ENCODE results near the gene MTG1.
"Not testable (repeated sequence)": the region's sequence is repeated elsewhere in the genome, so short reads cannot be mapped to it uniquely, and the experiment has no call there.

The MTG1 gene

DNA sequence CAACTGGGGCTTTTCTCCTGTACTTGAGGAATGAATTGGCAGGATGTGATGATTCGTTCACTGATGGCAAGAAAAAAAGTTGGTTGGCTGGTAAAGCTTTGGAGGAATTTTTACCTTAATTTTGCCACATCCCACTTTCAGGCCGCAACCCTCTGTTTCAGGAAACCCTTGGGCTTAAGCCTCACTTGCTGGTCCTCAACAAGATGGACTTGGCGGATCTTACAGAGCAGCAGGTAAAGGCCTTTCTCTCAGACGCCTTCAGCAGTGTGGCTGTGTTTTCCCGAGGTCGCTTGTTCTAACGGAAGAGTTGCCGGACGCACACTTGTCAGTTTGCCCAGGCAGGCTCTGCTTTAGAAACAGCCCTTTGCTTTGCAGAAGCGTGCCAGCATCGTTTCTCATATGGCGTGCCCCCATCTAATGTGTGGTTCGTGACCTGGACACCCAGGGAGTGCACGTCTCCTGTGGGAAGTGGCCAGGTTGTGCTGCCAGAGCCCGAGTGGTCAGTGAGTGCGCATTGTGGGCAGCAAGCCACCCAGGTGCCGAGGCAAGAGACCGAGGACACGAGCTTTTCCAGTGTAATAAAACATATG, 2.2 kb downstream of the MTG1 start:
- H3K36me3 Mint-ChIP-seq: peaks cover 72% of the 10 kb centered on the region
- H3K27ac Mint-ChIP-seq: peak overlapping the region; percentile 76
- ATAC-seq (no peak), DNase-seq (ENCODE audit: low spot score in 2 of 2) (peak in 1 of 2 donors; percentile 46)
- H3K9me3 Mint-ChIP-seq: no peaks in the 10 kb centered on the region
- peak overlapping the region; percentile 94 for H3K4me3 Mint-ChIP-seq
- H3K4me1 Mint-ChIP-seq: peaks cover 47% of the 10 kb centered on the region

DNA sequence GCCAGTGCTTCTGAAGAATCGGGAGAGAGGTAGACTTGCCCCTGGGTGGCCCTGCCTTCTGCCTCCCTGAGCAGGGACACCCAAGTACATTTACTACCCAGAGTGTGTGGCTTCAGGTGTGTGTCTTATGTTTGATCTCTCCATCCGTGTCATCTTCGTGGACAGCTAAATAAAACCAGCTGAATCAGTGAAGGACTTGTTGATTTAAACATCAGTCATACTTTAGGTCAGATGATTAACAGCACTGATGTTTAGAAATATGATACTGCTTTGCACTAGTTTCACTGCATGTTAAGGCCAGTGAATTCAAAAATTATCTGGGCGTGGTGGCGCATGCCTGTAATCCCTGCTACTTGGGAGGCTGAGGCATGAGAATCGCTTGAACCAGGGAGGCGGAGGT, 4.0 kb downstream of the MTG1 start:
- ATAC-seq (no peak), DNase-seq (ENCODE audit: low spot score in 2 of 2) (peak in 1 of 2 donors; percentile 40)
- Mint-ChIP-seq H3K9me3 (no peaks in the 10 kb centered on the region), H3K36me3 (peaks cover 72% of the 10 kb centered on the region), H3K27ac (peak overlapping the region; percentile 40), H3K4me3 (no peak overlapping the region), H3K4me1 (peaks cover 51% of the 10 kb centered on the region)

DNA sequence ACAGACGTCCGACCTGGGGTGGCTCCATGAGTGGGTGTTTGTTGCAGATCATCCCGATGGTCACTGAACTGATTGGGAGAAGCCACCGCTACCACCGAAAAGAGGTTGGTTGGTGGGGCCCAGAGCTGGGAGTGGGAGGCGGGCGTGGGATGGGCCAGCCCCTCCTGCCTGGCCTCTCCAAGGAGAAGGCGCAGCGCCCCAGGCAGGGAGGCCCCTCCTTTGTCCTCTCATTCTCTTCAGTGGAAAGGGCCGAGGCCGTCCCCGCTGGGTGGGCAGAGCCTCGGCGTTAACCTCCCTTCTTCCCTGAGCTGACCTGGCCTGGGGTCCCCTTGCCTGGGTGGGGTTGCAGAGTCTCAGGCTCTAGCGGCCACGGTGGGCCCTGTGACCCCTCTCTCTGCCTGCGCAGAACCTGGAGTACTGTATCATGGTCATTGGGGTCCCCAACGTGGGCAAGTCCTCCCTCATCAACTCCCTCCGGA, 5.2 kb downstream of the MTG1 start:
- Mint-ChIP-seq H3K27ac (no peak overlapping the region), H3K36me3 (peaks cover 84% of the 10 kb centered on the region), H3K4me3 (no peak overlapping the region), H3K4me1 (peaks cover 57% of the 10 kb centered on the region), H3K9me3 (no peaks in the 10 kb centered on the region)
- no peak for ATAC-seq
- DNase-seq (ENCODE audit: low spot score in 2 of 2): peak in 1 of 2 donors; percentile 45

DNA sequence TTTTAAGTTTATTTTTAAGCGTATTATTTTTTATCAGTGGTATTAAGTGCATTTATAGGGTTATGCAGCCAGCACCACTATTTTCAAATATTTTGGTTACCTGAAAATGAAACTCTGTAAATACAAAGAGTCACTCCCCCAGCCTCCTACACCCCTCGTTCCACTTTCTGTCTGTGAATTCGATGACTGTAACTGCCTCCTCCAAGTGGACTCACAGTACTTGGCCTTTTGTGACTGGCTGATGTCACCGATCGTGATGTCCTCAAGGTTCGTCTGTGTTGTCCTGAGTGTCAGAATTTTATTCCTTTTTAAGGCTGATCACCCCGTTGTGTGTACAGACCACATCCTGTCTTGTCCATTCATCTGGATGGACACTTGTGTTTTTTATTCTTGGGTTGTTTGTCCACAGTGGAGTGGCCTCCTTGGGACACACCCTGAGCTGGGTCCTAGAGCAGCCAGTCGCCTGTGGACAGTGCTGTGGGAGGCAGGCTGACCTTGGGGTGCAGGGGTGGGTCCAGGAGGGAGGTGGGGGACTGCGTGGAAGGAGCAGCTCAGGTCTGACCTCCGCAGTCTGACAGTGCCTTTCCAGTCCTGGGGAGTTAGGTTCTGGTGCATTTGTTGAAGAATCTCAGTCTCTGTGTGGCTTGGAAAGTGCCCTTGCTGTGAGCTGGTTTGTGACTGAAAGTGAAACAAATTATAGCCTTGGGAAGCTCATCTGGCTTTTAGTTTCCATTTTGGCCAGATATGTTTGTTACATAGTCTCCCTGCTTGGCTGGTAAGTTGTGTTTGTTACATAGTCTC, 6.9 kb downstream of the MTG1 start:
- peaks cover 86% of the 10 kb centered on the region for H3K36me3 Mint-ChIP-seq
- H3K27ac Mint-ChIP-seq: peak overlapping the region; percentile 83
- H3K4me1 Mint-ChIP-seq: peaks cover 53% of the 10 kb centered on the region
- DNase-seq (ENCODE audit: low spot score in 2 of 2): peak in 1 of 2 donors; percentile 53
- ATAC-seq: peak; percentile 69
- no peaks in the 10 kb centered on the region for H3K9me3 Mint-ChIP-seq
- H3K4me3 Mint-ChIP-seq: peak overlapping the region; percentile 33

DNA sequence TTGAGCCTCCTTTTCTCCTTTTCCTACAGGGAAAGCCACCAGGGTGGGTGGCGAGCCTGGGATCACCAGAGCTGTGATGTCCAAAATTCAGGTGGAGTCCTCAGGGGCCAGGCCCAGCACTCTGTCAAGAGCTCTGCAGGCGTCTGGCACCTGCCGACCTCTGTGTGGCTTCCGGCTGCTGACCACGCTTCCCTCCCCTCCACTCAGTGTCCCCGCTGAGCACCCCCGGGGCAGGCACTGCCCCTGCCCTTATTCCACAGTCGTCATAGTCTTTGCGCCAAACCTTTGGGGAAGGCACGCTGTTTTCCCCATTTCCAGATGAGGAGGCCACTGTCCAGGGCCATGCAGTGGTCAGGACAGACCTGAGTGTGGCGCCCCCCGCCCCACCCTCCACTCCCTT, 7.5 kb downstream of the MTG1 start:
- H3K27ac Mint-ChIP-seq: peak overlapping the region; percentile 83
- ATAC-seq (no peak), DNase-seq (ENCODE audit: low spot score in 2 of 2) (peak in 1 of 2 donors; percentile 47)
- H3K9me3 Mint-ChIP-seq: no peaks in the 10 kb centered on the region
- peaks cover 58% of the 10 kb centered on the region for H3K4me1 Mint-ChIP-seq
- peak overlapping the region; percentile 33 for H3K4me3 Mint-ChIP-seq
- peaks cover 89% of the 10 kb centered on the region for H3K36me3 Mint-ChIP-seq

DNA sequence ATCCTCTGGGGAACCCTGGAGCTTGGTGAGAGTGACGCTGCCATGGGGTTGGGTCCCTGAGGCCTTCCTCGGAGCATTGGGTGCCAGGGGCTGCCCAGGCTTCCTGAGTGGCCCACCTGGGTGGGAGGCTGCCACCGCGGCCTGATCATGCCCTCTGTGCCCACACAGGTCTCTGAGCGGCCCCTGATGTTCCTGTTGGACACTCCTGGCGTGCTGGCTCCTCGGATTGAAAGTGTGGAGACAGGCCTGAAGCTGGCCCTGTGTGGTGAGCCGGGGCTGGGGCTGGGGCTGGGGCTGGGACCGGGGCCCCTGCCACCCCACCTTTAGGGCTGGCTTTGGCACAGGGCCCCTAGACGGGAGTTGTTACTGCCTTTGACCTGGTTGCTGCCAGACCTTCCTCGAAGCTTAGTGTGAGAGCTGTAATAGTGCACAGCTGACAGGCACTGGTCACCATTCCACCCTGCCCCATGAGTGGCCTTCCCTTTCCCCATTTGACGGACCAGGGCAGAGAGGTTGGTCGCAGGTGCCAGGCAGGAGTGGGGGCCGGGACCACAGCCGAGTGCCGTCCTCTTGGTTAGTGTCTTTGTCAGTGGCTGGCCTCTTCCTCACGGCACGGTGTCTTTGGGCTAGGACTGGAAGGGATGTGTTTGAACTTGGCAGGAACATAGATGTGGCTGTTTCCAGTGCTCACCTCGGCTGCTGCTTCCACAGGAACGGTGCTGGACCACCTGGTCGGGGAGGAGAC, 8.2 kb downstream of the MTG1 start:
- no peak overlapping the region for H3K4me3 Mint-ChIP-seq
- H3K27ac Mint-ChIP-seq: peak overlapping the region; percentile 83
- ATAC-seq: peak; percentile 9
- H3K9me3 Mint-ChIP-seq: no peaks in the 10 kb centered on the region
- DNase-seq (ENCODE audit: low spot score in 2 of 2): peak in 1 of 2 donors; percentile 43
- H3K36me3 Mint-ChIP-seq: peaks cover 89% of the 10 kb centered on the region
- H3K4me1 Mint-ChIP-seq: peaks cover 52% of the 10 kb centered on the region

DNA sequence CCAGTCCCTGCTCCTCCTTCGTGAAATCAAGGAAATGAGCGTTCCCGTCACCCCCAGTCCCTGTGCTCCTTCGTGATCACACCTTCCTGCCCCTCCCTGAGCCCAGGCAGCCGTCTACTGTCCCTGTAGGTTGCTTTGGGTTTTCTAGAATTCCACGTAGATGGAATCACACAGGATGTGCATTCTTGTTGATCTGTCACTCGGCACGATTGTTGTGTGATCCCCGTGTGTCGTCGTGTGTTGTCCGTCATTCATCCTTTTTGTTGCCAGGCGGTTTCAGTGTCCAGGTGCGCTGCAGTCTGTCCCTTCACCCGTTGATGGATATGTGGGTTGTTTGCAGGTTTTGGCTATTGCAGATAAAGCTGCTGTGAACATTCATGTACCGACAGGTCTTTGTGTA, 9.4 kb downstream of the MTG1 start:
- DNase-seq (ENCODE audit: low spot score in 2 of 2): no peak
- ATAC-seq: no peak
- Mint-ChIP-seq H3K4me1 (peaks cover 50% of the 10 kb centered on the region), H3K9me3 (no peaks in the 10 kb centered on the region), H3K27ac (no peak overlapping the region), H3K36me3 (peaks cover 89% of the 10 kb centered on the region), H3K4me3 (no peak overlapping the region)

DNA sequence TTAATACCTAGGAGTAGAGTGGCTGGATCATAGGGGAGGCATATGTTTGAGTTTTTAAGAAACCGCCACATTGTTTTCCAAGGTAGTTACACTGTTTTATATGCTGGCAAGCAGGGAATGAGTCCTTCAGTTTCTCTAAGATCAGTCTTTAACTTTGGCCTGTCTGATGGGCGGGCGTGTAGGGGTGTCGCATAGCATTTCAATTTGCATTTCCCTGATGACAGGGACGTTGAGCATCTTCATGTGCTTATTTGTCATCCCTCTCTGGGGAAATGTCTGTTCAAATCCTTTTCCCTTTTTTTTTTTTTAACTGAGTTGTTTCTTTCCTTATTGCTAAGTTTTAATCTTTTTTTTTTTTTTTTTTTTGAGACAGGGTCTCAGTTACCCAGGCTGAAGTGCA, 9.8 kb downstream of the MTG1 start:
- H3K27ac Mint-ChIP-seq: no peak overlapping the region
- H3K4me3 Mint-ChIP-seq: no peak overlapping the region
- ATAC-seq (no peak), DNase-seq (ENCODE audit: low spot score in 2 of 2) (no peak)
- peaks cover 89% of the 10 kb centered on the region for H3K36me3 Mint-ChIP-seq
- peaks cover 54% of the 10 kb centered on the region for H3K4me1 Mint-ChIP-seq
- no peaks in the 10 kb centered on the region for H3K9me3 Mint-ChIP-seq

DNA sequence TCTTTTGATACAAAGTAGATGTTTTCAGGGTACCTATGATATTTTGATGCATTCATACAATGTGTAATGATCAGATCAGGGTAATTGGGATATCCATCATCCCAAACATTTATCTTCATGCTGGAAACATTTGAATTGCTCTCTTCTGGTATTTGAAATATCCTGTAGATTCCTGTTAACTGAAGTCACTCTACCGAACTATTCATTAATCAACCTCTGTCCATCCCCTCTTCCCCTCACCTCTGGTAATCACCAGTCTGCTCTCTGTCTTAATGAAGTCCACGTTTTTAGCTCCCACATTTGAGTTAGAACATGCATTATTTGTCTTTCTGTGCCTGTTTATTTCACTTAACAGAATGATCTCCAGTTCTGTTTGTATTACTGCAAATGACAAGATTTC, 11.3 kb downstream of the MTG1 start:
- ATAC-seq (no peak), DNase-seq (ENCODE audit: low spot score in 2 of 2) (no peak)
- Mint-ChIP-seq H3K27ac (no peak overlapping the region), H3K36me3 (peaks cover 89% of the 10 kb centered on the region), H3K9me3 (peaks cover 1% of the 10 kb centered on the region), H3K4me3 (no peak overlapping the region), H3K4me1 (peaks cover 67% of the 10 kb centered on the region)

DNA sequence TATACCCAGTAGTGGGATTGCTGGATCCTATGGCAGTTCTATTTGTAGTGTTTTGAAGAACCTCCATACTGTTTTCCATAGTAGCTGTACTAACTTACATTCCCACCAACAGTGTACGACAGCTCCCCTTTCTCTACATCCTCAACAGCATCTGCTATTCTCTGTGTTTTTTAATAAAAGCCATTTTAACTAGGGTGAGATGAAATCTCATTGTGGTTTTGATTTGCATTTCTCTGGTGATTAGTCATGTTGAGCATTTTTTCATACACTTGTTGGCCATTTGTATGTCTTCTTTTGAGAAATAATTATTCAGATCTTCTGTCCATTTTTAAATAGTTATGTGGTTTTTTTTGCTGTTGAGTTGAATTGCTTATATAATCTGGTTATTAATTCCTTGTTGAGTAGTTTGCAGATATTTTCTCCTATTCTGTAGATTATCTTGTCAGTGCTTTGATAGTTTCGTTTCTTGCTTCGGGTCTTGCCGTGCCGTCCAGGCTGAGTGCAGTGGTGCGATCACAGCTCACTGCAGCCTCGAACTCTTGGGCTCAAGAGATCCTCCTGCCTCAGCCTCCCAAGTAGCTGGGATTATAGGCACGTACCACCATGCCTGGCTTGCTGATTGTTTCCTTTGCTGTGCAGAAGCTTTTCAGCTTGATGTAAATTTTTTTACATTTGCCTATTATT, 12.0 kb downstream of the MTG1 start:
- Mint-ChIP-seq H3K36me3 (peaks cover 89% of the 10 kb centered on the region), H3K4me1 (peaks cover 61% of the 10 kb centered on the region), H3K9me3 (peaks cover 3% of the 10 kb centered on the region), H3K27ac (peak overlapping the region; percentile 65), H3K4me3 (peak overlapping the region; percentile 26)
- DNase-seq (ENCODE audit: low spot score in 2 of 2) (no peak), ATAC-seq (peak; percentile 47)

DNA sequence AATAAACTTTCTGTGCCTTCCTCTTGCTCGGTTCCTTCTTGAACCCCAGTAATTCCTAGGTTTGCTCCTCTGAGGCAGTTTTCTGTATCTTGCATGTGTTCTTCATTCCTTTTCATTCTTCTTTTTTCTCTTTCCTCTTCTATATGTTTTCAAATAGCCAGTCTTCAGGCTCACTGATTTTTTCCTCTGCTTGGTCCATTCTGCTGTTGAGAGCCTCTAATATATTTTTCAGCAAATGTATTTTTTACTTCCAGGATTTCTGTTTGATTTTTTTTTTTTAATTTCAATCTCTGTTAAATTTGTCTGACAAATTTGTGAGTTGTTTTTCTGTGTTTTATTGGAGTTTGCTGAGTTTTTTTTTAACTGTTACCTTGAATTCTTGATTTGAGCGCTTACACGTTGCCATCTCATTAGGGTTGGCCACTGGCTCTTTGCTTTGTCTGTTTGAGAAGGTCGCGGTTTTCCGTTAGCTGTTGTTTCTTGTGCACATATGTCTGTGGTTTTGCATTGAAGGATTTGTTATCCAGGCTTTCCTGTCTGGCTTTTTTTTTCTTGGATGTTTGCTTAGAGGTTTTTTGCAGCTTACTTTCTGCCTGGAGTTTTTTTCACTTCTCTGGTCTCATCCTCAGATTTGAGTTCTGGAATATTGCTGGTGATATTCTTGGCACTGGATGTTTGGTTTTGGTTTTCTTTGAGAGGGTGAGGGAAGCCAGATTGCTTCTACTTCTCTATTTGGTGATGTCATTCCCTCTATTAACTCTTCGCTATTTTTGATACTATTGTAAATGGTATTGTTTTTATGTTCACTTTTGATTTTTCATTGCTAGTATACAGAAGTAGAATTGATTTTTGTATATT, 17.8 kb downstream of the MTG1 start:
- Mint-ChIP-seq H3K36me3 (peaks cover 93% of the 10 kb centered on the region), H3K27ac (no peak overlapping the region), H3K4me3 (no peak overlapping the region)

DNA sequence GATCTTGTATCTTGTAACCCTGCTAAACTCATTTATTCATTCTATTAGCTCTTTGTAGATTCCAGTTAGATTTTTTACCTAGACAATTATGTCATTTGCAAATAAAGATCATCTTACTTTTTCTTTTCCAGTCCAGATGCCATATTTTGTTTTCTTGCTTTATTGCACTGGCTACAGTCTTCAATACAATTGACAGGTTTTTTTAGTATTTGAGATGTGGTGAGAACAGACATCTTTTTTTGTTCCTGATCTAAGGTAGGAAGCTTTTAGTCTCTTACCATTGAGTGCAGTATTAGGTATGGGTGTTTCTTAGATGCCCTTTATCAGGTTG, 18.4 kb downstream of the MTG1 start:
- H3K36me3 Mint-ChIP-seq: peaks cover 87% of the 10 kb centered on the region
- ATAC-seq: no peak
- DNase-seq (ENCODE audit: low spot score in 2 of 2): no peak
- H3K9me3 Mint-ChIP-seq: peaks cover 13% of the 10 kb centered on the region
- H3K27ac Mint-ChIP-seq: no peak overlapping the region
- no peak overlapping the region for H3K4me3 Mint-ChIP-seq
- H3K4me1 Mint-ChIP-seq: peaks cover 25% of the 10 kb centered on the region

More for the DNA sequence above, 17.8 kb downstream of the MTG1 start:
- Mint-ChIP-seq H3K4me1 (peaks cover 25% of the 10 kb centered on the region), H3K9me3 (peaks cover 13% of the 10 kb centered on the region)
- no peak for ATAC-seq
- DNase-seq (ENCODE audit: low spot score in 2 of 2): no peak

DNA sequence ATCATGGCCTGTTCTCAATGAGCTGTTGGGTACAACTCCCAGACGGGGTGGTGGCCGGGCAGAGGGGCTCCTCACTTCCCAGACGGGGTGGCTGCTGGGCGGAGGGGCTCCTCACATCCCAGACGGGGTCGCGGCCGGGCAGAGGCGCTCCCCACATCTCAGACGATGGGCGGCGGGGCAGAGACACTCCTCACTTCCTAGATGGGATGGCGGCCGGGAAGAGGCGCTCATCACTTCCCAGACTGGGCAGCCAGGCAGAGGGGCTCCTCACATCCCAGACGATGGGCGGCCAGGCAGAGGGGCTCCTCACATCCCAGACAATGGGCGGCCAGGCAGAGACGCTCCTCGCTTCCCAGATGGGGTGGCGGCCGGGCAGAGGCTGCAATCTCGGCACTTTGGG, 20.4 kb downstream of the MTG1 start:
- Mint-ChIP-seq H3K36me3 (peaks cover 66% of the 10 kb centered on the region), H3K9me3 (peaks cover 13% of the 10 kb centered on the region)
- not testable (repeated sequence) for ATAC-seq; H3K4me1 Mint-ChIP-seq; H3K27ac Mint-ChIP-seq; H3K4me3 Mint-ChIP-seq; DNase-seq (ENCODE audit: low spot score in 2 of 2)

DNA sequence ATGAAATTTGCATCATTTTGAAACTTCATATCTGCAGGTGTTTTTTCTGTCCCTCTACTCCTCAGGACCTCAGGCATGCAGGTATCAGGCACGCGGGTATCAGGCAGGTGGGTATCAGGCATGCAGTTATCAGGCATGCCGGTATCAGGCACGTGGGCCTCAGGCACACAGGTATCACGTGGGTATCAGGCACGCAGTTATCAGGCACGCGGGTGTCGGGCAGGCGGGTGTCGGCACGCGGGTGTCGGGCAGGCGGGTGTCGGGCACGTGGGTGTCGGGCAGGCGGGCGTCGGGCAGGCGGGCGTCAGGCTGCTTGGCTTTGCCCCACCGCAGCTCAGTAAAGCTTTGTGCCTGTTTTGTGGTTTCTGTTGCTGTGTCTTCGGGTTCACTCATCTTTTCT, 21.8 kb downstream of the MTG1 start:
- Mint-ChIP-seq H3K4me1 (peaks cover 6% of the 10 kb centered on the region), H3K9me3 (peaks cover 10% of the 10 kb centered on the region), H3K4me3 (no peak overlapping the region), H3K36me3 (peaks cover 60% of the 10 kb centered on the region), H3K27ac (no peak overlapping the region)
- ATAC-seq: no peak
- no peak for DNase-seq (ENCODE audit: low spot score in 2 of 2)
